ENCODE data around the gene SORCS2.

- TF ChIP-seq CTCF (IDR thresholded peaks at IDR 0.05): no peak
- no peak for TF ChIP-seq POLR2AphosphoS5 (IDR thresholded peaks at IDR 0.05)
Observed at GRCh38 chr4:7677799-7678301, 485.5 kb downstream of the SORCS2 start.
